Activated CD4-positive, CD25-positive, alpha-beta regulatory T cell treated with anti-CD3 and anti-CD28 coated beads, Interleukin-2, amount 50 U/mL, for 72 hours (primary cell): Measurements from ENCODE around the gene SLC6A13.

ENCODE experiments used
- DNase-seq: peaks from one replicate; pipeline ENCODE4 v3.0.0; 2021

SLC6A13 gene

GRCh38 chr12:212715-213526, 49.7 kb downstream of the SLC6A13 start:
- DNase-seq = no peak

GRCh38 chr12:212415-212714, 50.3 kb downstream of the SLC6A13 start:
- no peak for DNase-seq

- no peak for DNase-seq
These were observed 50.8 kb downstream of the SLC6A13 start for GRCh38 chr12:211639-212414.

- DNase-seq = no peak
These were observed 51.5 kb downstream of the SLC6A13 start for GRCh38 chr12:211142-211465.

GRCh38 chr12:210277-211141, 52.1 kb downstream of the SLC6A13 start:
- no peak for DNase-seq

GRCh38 chr12:209851-210250, 52.8 kb downstream of the SLC6A13 start:
- no peak for DNase-seq

- no peak for DNase-seq
These were observed 53.4 kb downstream of the SLC6A13 start for GRCh38 chr12:209246-209645.

- no peak for DNase-seq
These were observed 53.8 kb downstream of the SLC6A13 start for GRCh38 chr12:208813-209212.

- DNase-seq = no peak
These were observed 54.8 kb downstream of the SLC6A13 start for GRCh38 chr12:207804-208203.

GRCh38 chr12:206746-207440, 55.7 kb downstream of the SLC6A13 start:
- no peak for DNase-seq

- DNase-seq = no peak
These were observed 57.6 kb downstream of the SLC6A13 start for GRCh38 chr12:205026-205425.

- no peak for DNase-seq
These were observed 58.4 kb downstream of the SLC6A13 start for GRCh38 chr12:204261-204678.

- DNase-seq = no peak
These were observed 59.0 kb downstream of the SLC6A13 start for GRCh38 chr12:203462-204260.

- no peak for DNase-seq
These were observed 59.6 kb downstream of the SLC6A13 start for GRCh38 chr12:203074-203461.

GRCh38 chr12:202081-202731, 60.4 kb downstream of the SLC6A13 start:
- DNase-seq = no peak

GRCh38 chr12:201361-201760, 61.3 kb downstream of the SLC6A13 start:
- DNase-seq = no peak

GRCh38 chr12:198705-199104, 63.9 kb downstream of the SLC6A13 start:
- no peak for DNase-seq

GRCh38 chr12:197911-198695, 64.5 kb downstream of the SLC6A13 start:
- no peak for DNase-seq

- no peak for DNase-seq
These were observed 65.3 kb downstream of the SLC6A13 start for GRCh38 chr12:197347-197746.

GRCh38 chr12:196436-196835, 66.2 kb downstream of the SLC6A13 start:
- no peak for DNase-seq

GRCh38 chr12:195951-196350, 66.7 kb downstream of the SLC6A13 start:
- DNase-seq = no peak
